Stimulated activated CD8-positive, alpha-beta memory T cell treated with anti-CD3 and anti-CD28 coated beads, Interleukin-12 subunit alpha, Interleukin-12 subunit beta, amount 100 ng/mL, for 1 hour (primary cell): ENCODE results near the gene MAPK14.

ENCODE experiments used
- DNase-seq: peaks from one replicate; pipeline ENCODE4 v3.0.0-alpha.2; 2020; ENCODE audit warnings: low read depth

MAPK14 gene

GRCh38 chr6:36104836-36105235, 77.2 kb downstream of the MAPK14 start:
- no peak for DNase-seq

DNA sequence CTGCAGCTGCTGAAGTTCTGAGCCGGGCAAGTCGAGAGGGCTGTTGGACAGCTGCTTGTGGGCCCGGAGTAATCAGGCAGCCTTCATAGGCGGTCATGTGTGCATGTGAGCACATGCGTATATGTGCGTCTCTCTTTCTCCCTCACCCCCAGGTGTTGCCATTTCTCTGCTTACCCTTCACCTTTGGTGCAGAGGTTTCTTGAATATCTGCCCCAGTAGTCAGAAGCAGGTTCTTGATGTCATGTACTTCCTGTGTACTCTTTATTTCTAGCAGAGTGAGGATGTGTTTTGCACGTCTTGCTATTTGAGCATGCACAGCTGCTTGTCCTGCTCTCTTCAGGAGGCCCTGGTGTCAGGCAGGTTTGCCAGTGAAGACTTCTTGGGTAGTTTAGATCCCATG, 81.5 kb downstream of the MAPK14 start:
- no peak for DNase-seq

DNA sequence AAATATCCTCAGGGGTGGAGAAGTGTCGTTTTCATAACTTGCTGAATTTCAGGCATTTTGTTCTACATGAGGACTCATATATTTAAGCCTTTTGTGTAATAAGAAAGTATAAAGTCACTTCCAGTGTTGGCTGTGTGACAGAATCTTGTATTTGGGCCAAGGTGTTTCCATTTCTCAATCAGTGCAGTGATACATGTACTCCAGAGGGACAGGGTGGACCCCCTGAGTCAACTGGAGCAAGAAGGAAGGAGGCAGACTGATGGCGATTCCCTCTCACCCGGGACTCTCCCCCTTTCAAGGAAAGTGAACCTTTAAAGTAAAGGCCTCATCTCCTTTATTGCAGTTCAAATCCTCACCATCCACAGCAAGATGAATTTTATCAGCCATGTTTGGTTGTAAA, 82.4 kb downstream of the MAPK14 start:
- no peak for DNase-seq

GRCh38 chr6:36110863-36111262, 83.3 kb downstream of the MAPK14 start:
- DNase-seq = no peak

DNA sequence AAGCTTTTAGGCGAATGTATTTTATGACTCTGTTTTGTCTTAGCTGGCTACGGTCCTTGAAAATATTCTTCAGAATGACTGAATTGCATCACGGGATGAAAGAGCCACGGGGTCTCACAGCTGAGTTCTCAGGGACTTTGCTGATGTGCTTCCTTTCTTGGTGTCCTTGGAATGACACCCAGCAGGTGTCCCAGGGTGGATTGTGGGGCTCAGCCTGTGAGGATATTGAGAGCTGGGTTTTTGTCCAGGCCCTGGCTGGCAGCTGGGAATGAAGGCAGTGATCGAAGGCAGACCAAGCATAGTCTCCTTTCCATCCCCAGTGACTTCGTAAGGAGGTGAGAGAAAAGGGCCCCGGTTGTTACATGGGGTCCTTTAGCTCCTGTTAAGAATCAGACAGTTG, 83.9 kb downstream of the MAPK14 start:
- no peak for DNase-seq

DNA sequence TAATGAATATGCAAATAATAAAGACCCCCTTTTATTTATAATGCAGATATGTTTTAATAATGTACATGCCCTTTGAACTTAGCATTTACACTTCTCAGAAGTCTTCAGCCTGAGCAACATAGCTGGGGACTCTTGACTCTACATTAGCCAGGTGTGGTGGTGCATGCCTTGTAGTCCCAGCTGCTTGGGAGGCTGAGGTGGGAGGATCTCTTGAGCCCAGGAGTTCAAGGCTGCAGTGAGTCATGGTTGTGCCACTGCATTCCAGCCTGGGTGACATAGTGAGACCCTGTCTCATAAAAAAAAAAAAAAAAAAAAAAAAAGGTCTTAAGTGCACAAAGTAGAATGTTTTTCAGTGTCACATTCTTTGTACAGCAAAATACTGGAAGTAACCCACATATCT, 85.4 kb downstream of the MAPK14 start:
- no peak for DNase-seq

DNA sequence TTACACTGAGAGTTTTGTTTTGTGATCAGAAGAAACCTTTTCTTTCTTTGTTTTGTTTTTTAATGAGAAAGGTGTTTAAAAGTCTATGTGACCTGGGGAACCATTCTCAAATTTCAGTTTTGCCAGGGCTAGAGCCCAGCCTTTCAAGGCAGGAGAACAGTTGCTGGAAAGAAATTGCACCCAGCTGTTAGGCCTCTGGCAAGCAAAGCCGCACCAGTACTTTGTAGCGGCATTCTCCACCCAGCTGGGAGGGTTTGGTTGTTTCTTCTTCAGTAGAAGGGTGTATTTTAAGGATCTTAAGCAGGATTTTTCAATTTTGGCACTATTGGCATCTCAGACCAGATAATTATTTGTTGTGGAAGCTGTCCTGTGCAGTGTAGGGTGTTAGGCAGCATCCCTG, 86.1 kb downstream of the MAPK14 start:
- DNase-seq = no peak

- no peak for DNase-seq
These were observed 87.3 kb downstream of the MAPK14 start for GRCh38 chr6:36114798-36115408.

- no peak for DNase-seq
These were observed 87.8 kb downstream of the MAPK14 start for GRCh38 chr6:36115412-36115811.

- no peak for DNase-seq
These were observed 88.7 kb downstream of the MAPK14 start for GRCh38 chr6:36116066-36116864.

GRCh38 chr6:36116943-36117342, 89.3 kb downstream of the MAPK14 start:
- no peak for DNase-seq

GRCh38 chr6:36117658-36118549, 90.3 kb downstream of the MAPK14 start:
- no peak for DNase-seq

DNA sequence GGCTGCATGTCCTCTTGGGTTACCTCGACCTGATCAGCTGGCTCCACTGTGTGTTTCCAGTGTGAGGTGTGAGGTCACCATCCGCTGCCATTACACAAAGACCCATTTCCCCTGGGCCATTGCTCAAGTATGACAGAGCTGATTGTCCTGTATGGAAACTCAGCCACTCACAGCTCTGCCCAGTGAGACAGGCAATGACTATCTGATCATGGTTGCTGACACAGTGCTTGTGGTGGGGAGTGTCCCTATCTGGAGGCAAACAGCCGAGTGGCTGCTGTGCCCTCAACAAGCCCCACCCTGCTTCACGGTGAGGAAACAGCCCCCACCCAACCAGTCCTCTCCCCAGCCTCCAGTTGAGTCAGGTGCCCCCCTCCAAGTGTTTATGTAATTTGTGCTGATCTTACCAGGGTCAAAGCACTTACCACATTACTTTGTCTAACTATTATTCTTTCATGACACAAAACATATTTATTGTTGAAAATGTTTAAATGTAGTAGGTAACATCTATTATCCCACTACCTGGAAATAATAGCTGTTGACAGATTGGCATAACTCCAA, 91.0 kb downstream of the MAPK14 start:
- peak; percentile 51 for DNase-seq

DNA sequence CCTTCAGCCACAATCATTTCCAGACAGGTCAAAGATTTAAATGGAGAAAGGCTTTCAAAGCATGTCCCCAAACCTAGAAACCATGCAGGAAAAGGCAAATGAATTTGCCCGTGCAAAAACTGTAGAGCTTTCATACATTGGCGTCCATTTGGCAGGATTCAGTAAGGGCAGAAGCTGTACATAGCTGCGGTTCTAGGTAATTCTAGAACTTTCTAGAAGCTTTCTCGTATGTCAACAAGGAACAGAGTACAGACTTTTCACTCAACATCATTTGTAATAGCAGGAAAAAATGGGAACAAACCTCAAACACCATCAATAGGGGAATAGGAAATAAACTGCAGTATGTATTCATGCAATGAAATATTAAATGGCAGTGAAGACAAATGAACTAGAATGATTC, 91.6 kb downstream of the MAPK14 start:
- DNase-seq = no peak

DNA sequence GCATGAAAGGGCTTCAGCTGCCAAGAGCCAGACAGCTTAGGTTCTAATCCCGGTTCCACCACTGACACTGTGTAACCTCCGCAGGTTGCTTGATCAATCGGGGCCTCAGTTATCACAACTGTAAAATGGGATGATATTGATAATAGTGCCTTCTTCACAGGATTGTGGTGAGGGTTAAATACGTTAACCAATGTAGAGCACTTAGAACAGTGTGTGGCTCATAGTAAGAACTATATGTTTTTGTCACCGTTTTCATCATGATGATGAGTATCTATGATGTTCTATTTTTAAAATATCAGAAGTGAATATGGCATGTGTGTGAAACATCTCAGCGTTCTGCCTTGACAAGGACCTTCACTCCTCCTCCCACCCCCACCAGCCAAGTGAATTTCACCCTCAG, 92.4 kb downstream of the MAPK14 start:
- DNase-seq = no peak

DNA sequence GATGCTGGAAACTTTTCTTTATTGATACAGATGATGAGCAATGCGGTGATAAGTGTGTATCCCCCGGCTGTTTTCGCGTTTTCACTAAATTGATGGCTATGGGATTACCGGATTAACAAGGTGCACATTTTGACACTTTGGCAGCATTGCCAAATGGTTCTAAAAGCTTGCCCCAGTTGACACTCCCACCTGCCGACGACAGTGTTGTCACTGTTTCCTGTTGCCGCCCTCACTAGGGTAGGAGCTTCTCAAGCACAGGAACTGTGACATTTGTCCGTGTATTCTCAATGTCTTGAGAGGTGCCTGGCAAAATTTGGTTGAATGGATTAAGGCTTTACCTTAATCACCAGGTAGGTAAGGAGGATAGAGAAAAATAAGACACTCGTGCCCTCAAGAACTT, 92.9 kb downstream of the MAPK14 start:
- peak; percentile 52 for DNase-seq

DNA sequence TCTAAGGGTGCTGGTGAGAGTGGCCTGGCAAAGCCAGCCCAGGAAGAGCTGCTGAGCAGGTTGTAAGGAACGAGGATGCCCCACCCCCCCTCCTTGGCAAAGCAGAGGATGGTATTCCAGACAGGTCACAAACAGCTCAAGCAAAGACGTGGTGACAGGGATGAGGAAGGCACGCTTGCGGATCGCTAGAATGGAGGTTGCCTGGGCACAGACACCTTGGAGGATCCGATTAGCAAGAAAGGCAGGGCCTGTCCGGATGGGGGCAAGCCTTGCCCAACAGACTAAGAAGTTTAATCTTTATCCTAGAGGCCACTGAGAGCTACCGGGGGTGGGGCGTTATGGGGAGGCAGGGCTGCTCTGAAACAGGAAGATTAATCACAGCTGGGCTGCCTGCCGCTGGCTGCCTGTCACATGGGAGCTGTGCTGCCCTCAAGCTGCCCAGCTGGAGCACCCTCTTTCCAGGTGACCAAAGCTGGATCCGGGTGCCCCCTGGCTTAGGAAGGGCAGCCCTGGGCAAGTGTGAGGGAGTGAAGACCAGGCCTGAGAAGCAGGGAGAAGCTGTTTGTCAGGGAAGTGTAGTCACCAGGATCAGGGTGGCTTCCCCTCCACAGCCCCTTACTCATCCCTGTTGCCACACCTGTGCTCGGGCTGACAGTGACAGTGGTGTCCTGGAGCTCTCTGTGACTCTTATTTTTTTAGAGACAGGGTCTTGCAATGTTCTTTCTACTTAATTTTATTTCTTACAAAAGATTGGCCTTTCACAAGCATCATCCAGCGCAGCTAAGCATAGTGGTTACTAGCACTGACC, 93.6 kb downstream of the MAPK14 start:
- no peak for DNase-seq

GRCh38 chr6:36121787-36122494, 94.3 kb downstream of the MAPK14 start:
- no peak for DNase-seq

DNA sequence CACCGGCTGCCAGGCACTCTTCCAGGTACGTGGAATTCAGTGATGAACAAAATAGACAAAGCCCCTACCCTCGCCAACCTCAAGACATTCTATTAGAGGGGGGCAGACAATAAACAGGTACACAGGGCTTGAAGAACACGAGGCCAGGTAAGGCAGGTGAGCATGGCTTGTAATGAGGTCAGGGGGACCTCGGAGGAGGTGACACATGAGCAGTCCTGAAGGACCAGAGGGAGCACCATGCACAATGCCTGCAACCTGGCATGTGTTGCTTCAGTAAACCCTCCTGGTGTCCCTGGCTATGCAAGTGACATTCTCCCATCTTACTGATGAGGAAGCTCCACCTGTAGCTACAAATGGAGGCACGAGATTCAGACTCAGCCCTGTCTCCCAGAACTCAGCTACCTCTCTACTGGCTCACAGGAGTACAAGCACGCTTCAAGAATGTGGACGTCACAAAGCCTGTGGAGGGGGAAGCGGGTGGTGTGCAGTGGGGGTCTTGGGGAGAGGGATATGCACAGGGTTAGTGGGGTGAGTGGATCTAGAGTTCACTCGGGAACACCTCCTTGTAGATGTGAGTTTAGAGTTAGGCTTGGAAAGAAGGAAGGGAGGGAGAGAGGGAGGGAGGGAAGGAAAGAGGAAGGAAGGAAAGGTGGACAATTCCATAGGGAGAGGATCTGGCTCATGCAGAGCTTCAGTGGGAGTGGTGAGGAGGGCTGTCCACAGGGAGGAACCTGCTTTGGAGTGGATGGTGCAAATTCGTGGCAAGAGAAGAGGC, 95.1 kb downstream of the MAPK14 start:
- no peak for DNase-seq
